Measurements from ENCODE around the gene MAGEE1. TPM values are rescaled to one million over a fixed set of nuclear protein-coding genes. Genes with fewer than 3 reads are reported as not detected.

MAGEE1 gene
- total RNA-seq, 6 experiments from 2014 or later = 2.9 to 4.0 (median 3.8) TPM

DNA sequence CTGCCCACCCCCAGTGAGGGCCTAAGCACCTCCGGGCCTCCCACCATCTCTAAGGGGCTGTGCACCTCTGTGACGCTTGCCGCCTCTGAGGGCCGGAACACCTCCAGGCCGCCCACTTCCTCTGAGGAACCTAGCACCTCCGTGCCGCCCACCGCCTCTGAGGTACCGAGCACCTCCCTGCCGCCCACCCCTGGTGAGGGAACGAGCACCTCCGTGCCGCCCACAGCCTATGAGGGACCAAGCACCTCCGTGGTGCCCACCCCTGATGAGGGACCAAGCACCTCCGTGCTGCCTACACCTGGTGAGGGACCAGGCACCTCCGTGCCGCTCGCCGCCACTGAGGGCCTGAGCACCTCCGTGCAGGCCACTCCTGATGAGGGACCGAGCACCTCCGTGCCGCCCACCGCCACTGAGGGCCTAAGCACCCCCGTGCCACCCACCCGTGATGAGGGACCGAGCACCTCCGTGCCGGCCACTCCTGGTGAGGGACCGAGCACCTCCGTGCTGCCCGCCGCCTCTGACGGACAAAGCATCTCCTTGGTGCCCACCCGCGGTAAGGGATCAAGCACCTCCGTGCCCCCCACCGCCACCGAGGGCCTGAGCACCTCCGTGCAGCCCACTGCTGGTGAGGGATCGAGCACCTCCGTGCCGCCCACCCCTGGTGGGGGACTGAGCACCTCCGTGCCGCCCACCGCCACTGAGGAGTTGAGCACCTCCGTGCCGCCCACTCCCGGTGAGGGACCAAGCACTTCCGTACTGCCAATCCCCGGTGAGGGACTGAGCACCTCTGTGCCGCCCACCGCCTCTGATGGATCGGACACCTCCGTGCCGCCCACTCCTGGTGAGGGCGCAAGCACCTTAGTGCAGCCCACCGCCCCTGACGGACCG, 977 bp downstream of the MAGEE1 start:
- no peak for DNase-seq
- H3K36me3 Mint-ChIP-seq (ENCODE audit: low read depth) = no peaks in the 10 kb centered on the region
- H3K27me3 Mint-ChIP-seq (ENCODE audit: insufficient read depth) = 0 out of 2 replicates have a peak, but pooled peaks cover 2% of the 10 kb centered on the region
- no peaks in the 10 kb centered on the region for H3K4me1 Mint-ChIP-seq (ENCODE audit: low read depth)
- TF ChIP-seq, protein P1, sequence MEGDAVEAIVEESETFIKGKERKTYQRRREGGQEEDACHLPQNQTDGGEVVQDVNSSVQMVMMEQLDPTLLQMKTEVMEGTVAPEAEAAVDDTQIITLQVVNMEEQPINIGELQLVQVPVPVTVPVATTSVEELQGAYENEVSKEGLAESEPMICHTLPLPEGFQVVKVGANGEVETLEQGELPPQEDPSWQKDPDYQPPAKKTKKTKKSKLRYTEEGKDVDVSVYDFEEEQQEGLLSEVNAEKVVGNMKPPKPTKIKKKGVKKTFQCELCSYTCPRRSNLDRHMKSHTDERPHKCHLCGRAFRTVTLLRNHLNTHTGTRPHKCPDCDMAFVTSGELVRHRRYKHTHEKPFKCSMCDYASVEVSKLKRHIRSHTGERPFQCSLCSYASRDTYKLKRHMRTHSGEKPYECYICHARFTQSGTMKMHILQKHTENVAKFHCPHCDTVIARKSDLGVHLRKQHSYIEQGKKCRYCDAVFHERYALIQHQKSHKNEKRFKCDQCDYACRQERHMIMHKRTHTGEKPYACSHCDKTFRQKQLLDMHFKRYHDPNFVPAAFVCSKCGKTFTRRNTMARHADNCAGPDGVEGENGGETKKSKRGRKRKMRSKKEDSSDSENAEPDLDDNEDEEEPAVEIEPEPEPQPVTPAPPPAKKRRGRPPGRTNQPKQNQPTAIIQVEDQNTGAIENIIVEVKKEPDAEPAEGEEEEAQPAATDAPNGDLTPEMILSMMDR (IDR thresholded peaks at IDR 0.05) = no peak
- peak overlapping the region; percentile 92 for H3K4me3 Mint-ChIP-seq
- H3K27ac Mint-ChIP-seq = no peak overlapping the region
- no peaks in the 10 kb centered on the region for H3K9me3 Mint-ChIP-seq

DNA sequence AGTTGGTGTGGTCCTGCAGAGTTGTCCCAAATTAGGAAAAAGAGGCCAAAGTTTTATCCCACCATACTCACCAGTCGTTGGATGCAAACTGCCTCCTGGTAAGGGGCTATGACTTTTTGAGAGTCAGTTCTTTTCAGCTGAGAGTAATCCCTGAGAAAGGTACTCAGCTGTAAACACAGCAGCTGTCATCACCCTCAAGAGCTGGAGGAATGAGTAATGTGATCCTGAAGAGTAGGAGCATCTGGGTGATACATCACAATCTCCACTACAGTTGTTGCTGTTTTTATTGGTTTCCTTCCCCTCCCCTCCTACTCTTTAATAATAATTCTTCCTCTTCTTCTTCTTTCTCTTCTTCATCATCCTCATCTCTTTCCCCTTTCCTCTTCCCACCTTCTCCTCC, 5.7 kb downstream of the MAGEE1 start:
- Mint-ChIP-seq H3K4me3 (no peak overlapping the region), H3K27ac (no peak overlapping the region), H3K27me3 (ENCODE audit: insufficient read depth) (no peaks in the 10 kb centered on the region), H3K4me1 (ENCODE audit: low read depth) (no peaks in the 10 kb centered on the region), H3K36me3 (ENCODE audit: low read depth) (no peaks in the 10 kb centered on the region), H3K9me3 (no peaks in the 10 kb centered on the region)
- TF ChIP-seq, protein P1 (IDR thresholded peaks at IDR 0.05) = no peak
- no peak for DNase-seq

DNA sequence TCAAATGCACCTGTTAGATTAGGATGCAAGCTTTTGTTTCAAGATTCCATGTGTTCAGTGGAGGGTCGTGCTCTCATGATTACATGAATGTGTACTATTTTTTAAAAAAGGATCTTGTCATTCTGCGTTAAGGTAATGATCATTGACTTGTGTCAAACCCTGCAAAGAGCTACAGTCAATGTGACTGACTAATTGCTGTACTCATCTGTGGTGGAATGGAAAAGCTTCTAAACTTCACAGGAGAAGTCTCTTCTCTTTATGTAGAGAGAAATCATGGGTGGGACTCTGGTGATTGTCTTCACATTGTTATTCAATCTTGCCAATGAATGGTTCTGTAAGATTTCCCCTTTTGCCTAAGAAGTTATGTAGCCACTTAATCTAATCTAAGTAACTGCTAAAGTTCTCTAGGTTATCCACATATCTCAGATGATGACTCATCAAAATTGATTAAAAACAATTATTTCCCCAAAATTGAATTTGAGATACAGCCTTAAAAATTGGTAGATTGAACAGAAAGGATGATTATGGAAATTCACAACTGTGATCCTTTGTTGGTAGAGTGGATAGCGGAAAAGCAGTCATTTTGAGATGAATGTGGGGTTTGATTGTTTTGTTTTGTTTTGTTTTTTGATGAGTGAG, 6.7 kb downstream of the MAGEE1 start:
- H3K36me3 Mint-ChIP-seq (ENCODE audit: low read depth) = no peaks in the 10 kb centered on the region
- DNase-seq = no peak
- H3K27ac Mint-ChIP-seq = no peak overlapping the region
- no peaks in the 10 kb centered on the region for H3K4me1 Mint-ChIP-seq (ENCODE audit: low read depth)
- H3K9me3 Mint-ChIP-seq = no peaks in the 10 kb centered on the region
- no peak overlapping the region for H3K4me3 Mint-ChIP-seq
- TF ChIP-seq, protein P1 (IDR thresholded peaks at IDR 0.05) = no peak
- no peaks in the 10 kb centered on the region for H3K27me3 Mint-ChIP-seq (ENCODE audit: insufficient read depth)

DNA sequence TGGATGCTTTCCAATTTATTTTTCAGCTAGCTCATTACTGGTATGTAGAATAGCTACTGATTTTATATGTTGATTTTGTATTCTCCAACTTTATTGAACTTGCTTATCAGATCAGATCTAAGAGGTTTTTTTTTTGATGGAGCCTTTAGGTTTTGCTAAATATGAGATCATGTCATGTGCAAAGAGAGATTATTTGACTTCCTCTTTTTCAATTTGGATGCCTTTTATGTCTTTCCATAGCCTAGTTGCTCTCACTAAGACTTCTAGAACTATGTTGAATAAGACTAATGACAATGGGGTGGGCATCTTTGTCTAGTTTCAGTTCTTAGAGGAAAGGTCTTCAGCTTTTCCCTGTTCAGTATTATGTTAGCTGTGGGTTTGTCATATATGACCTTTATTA, 11.7 kb downstream of the MAGEE1 start:
- no peaks in the 10 kb centered on the region for H3K36me3 Mint-ChIP-seq (ENCODE audit: low read depth)
- TF ChIP-seq, protein P1 (IDR thresholded peaks at IDR 0.05) = no peak
- H3K4me3 Mint-ChIP-seq = no peak overlapping the region
- no peaks in the 10 kb centered on the region for H3K27me3 Mint-ChIP-seq (ENCODE audit: insufficient read depth)
- no peaks in the 10 kb centered on the region for H3K4me1 Mint-ChIP-seq (ENCODE audit: low read depth)
- H3K9me3 Mint-ChIP-seq = no peaks in the 10 kb centered on the region; the same call in 1 of the 2 replicates
- no peak overlapping the region for H3K27ac Mint-ChIP-seq
- no peak for DNase-seq

DNA sequence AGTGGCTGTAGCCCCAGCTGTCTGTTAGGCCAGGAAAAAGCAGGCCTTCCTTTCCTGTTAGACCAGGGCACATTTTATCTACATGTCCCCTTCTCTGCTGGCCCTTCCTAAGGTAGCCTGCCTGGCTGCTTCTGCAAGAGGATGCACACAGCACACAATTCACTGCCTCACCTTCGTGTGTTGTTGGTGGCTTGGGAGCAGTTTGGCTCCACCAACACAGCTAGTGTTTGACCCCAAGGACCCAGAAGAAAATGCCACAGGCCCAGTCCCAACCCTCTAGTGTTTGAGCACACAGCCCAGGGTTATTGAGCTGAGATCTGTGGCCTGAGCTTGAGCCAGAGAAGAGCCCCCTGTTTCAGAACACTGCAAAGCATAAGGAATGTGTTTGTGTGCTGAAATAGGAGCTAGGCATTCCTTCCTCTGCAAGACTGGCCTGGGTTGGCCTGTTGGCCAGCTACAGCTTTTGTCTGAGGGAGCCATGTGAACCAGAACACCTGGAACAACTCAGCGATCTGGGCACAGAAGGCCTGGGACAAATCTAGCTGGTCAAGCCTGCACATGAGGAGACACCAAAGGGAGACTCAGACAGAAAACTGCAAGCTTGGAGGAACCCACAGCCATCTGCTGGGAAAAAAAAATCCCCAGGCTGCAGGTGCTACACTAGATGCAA, 26.4 kb downstream of the MAGEE1 start:
- DNase-seq = no peak
- H3K9me3 Mint-ChIP-seq = no peaks in the 10 kb centered on the region
- peaks cover 7% of the 10 kb centered on the region; the same call in 1 of the 2 replicates for H3K4me1 Mint-ChIP-seq (ENCODE audit: low read depth)
- H3K27ac Mint-ChIP-seq = no peak overlapping the region
- TF ChIP-seq, protein P1 (IDR thresholded peaks at IDR 0.05) = no peak
- H3K27me3 Mint-ChIP-seq (ENCODE audit: insufficient read depth) = peaks cover 3% of the 10 kb centered on the region
- no peaks in the 10 kb centered on the region for H3K36me3 Mint-ChIP-seq (ENCODE audit: low read depth)
- no peak overlapping the region for H3K4me3 Mint-ChIP-seq

Data from HFFc6 (cell line).